Endodermal cell (in vitro differentiated cells): ENCODE results near the gene RHBDL1. TPM values are rescaled to one million over a fixed set of nuclear protein-coding genes. Genes with fewer than 3 reads are reported as not detected.

Source experiments
- DNase-seq: peaks from one replicate; pipeline ENCODE4 v3.0.0-alpha.2; 2017
- H3K27ac ChIP-seq: 2 replicates; pipeline ENCODE4 v1.5.1; 2013; ENCODE audit warnings: mild to moderate bottlenecking, low read depth, low read length, moderate library complexity
- H3K27me3 ChIP-seq: 2 replicates; pipeline ENCODE4 v1.6.1; 2013; ENCODE audit warnings: mild to moderate bottlenecking, low read length, moderate library complexity; ENCODE audit not compliant: insufficient read depth, control insufficient read depth, poor library complexity, severe bottlenecking
- H3K36me3 ChIP-seq: 2 replicates; pipeline ENCODE4 v1.7.0; 2013; ENCODE audit warnings: mild to moderate bottlenecking, low read length, moderate library complexity; ENCODE audit not compliant: control insufficient read depth, insufficient read depth
- H3K4me1 ChIP-seq: one replicate; pipeline ENCODE4 v1.7.0; 2013; ENCODE audit warnings: low read length; ENCODE audit not compliant: control insufficient read depth, insufficient read depth
- H3K4me3 ChIP-seq: 2 replicates; pipeline ENCODE4 v1.5.1; 2013; ENCODE audit warnings: mild to moderate bottlenecking, low read length, moderate library complexity
- H3K9ac ChIP-seq: 2 replicates; pipeline ENCODE4 v1.6.1; 2013; ENCODE audit warnings: mild to moderate bottlenecking, low read length, moderate library complexity; ENCODE audit not compliant: poor library complexity, severe bottlenecking; ENCODE audit errors: extremely low read depth
- H3K9me3 ChIP-seq: 2 replicates; pipeline ENCODE4 v1.6.1; 2013; ENCODE audit warnings: mild to moderate bottlenecking, low read length, moderate library complexity; ENCODE audit not compliant: control insufficient read depth
- H3K27ac Mint-ChIP-seq: 2 replicates; pipeline ENCODE4 v1.8.0; 2020; ENCODE audit warnings: mixed read lengths
- H3K27me3 Mint-ChIP-seq: 2 replicates; pipeline ENCODE4 v1.8.0; 2021; ENCODE audit warnings: mild to moderate bottlenecking, mixed read lengths; ENCODE audit not compliant: insufficient read depth
- H3K36me3 Mint-ChIP-seq: 2 replicates; pipeline ENCODE4 v1.8.0; 2020; ENCODE audit warnings: low read depth, mixed read lengths
- H3K4me1 Mint-ChIP-seq: 2 replicates; pipeline ENCODE4 v1.8.0; 2020; ENCODE audit warnings: mixed read lengths
- H3K4me3 Mint-ChIP-seq: 2 replicates; pipeline ENCODE4 v1.8.0; 2020; ENCODE audit warnings: mild to moderate bottlenecking, moderate library complexity, mixed read lengths
- H3K9me3 Mint-ChIP-seq: 2 replicates; pipeline ENCODE4 v1.8.0; 2020; ENCODE audit warnings: mild to moderate bottlenecking, mixed read lengths
- CTCF ChIP-seq: fragments of 200-600 bp; sonication (generic); conservative IDR thresholded peaks from 2 replicates; pipeline ENCODE4 v1.5.0; 2021; ENCODE audit warnings: antibody characterized with exemption, mild to moderate bottlenecking
- WGBS, 2 experiments: methylation state at CpG; one replicate each; pipeline versions ENCODE4 v1.1.5 to v1.1.7; 2013; ENCODE audit warnings: missing lambda C conversion rate in 2 of 2, mixed read lengths in 1 of 2; ENCODE audit not compliant: insufficient coverage in 1 of 2, insufficient read length in 1 of 2; 5-methylcytosine and 5-hydroxymethylcytosine counted together
- total RNA-seq, 2 donors: library from RNA; stranded (reverse); fragmentation: NEBNext Ultra II Directional in 1 of 2; extraction: Animal tissue kit (Norgen Biotek cat#: 25700) in 1 of 2; gene quantifications; 2 replicates in 1 of 2; 3 replicates in 1 of 2; pipeline ENCODE4 v1.2.1, GENCODE V29; 2021

The RHBDL1 gene
- total RNA-seq, 2 donors from 2014 or later, result 3.7 to 5.1 TPM

- TF ChIP-seq CTCF, result peak; percentile 53
- Histone ChIP-seq H3K9me3 (no peaks in the 10 kb centered on the region), H3K4me3 (peak overlapping the region; percentile 60), H3K9ac (no peak overlapping the region), H3K27ac (peak overlapping the region; percentile 68), H3K27me3 (peaks cover 34% of the 10 kb centered on the region), H3K36me3 (no peaks in the 10 kb centered on the region), H3K4me1 (peaks cover 8% of the 10 kb centered on the region)
- H3K27me3 Mint-ChIP-seq, result peaks cover 30% of the 10 kb centered on the region
- H3K9me3 Mint-ChIP-seq, result no peaks in the 10 kb centered on the region
- peak; percentile 79 for DNase-seq
- H3K36me3 Mint-ChIP-seq, result no peaks in the 10 kb centered on the region
- H3K4me1 Mint-ChIP-seq, result peaks cover 9% of the 10 kb centered on the region
- WGBS, 2 experiments, result 5 to 8% methylated on average over 11 to 74 of the region's 74 CpGs
- H3K4me3 Mint-ChIP-seq, result peak overlapping the region; percentile 49
- no peak overlapping the region for H3K27ac Mint-ChIP-seq
Observed at GRCh38 chr16:715477-716199, 40.2 kb downstream of the RHBDL1 start.

- no peak overlapping the region for H3K27ac Mint-ChIP-seq
- H3K9me3 Mint-ChIP-seq, result no peaks in the 10 kb centered on the region
- Histone ChIP-seq H3K4me1 (peaks cover 8% of the 10 kb centered on the region), H3K27ac (peak overlapping the region; percentile 68), H3K27me3 (peaks cover 28% of the 10 kb centered on the region), H3K4me3 (peak overlapping the region; percentile 40), H3K36me3 (no peaks in the 10 kb centered on the region), H3K9ac (no peak overlapping the region), H3K9me3 (no peaks in the 10 kb centered on the region)
- WGBS, 2 experiments, result 6 to 33% methylated on average over 2 to 12 of the region's 12 CpGs
- no peaks in the 10 kb centered on the region for H3K36me3 Mint-ChIP-seq
- peaks cover 29% of the 10 kb centered on the region for H3K27me3 Mint-ChIP-seq
- peak; percentile 63 for DNase-seq
- TF ChIP-seq CTCF, result no peak
- H3K4me1 Mint-ChIP-seq, result peaks cover 9% of the 10 kb centered on the region
- H3K4me3 Mint-ChIP-seq, result peak overlapping the region; percentile 49
Observed at GRCh38 chr16:716200-716568, 40.7 kb downstream of the RHBDL1 start.

GRCh38 chr16:716768-717325, 41.4 kb downstream of the RHBDL1 start:
- WGBS, 2 experiments, result 84 to 90% methylated on average over 23 to 29 of the region's 29 CpGs
- no peaks in the 10 kb centered on the region for H3K36me3 Mint-ChIP-seq
- TF ChIP-seq CTCF, result no peak
- Histone ChIP-seq H3K9ac (no peak overlapping the region), H3K27me3 (peaks cover 24% of the 10 kb centered on the region), H3K36me3 (no peaks in the 10 kb centered on the region), H3K9me3 (no peaks in the 10 kb centered on the region), H3K27ac (no peak overlapping the region), H3K4me1 (peaks cover 8% of the 10 kb centered on the region), H3K4me3 (no peak overlapping the region)
- peaks cover 9% of the 10 kb centered on the region for H3K4me1 Mint-ChIP-seq
- no peak overlapping the region for H3K27ac Mint-ChIP-seq
- no peak for DNase-seq
- no peak overlapping the region for H3K4me3 Mint-ChIP-seq
- H3K9me3 Mint-ChIP-seq, result no peaks in the 10 kb centered on the region
- H3K27me3 Mint-ChIP-seq, result peaks cover 23% of the 10 kb centered on the region
